ENCODE results near the gene SHROOM4. TPM values are rescaled to one million over a fixed set of nuclear protein-coding genes. Genes with fewer than 3 reads are reported as not detected.

The SHROOM4 gene
- total RNA-seq, 1 experiment from 2014 or later, result 0.13 TPM

DNA sequence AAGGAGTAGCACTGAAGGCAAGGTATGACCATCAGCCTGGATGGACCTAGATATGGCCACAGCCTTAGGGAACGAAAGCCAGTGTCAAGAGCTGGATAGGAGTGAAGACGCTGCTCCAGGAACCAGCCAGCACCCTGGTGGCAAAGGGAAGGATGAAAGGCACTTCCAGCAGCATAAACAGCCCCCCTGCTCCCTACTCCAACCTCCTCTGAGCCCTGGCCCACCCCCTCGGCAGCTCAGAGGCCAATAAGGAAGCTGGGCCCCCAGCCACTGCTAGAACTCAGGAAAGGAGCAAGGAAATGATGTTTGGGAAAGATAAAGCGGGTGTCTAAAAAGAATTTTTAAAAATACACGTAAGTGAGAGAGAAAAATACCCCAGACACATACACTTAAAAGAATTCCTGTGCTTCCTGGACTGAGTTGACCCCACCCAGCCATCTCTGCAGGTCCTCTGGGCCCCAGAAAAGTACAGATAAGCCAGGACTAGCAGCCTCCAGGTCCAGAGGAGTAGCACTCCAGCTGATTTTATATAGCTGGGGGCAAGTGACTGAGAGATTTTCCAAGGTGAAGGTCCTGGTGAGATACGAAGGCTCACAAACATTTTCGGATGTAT lies 170.4 kb downstream of the SHROOM4 start:
- H3K4me3 ChIP-seq (ENCODE audit: low read depth in 2 of 2, low read length in 2 of 2), result no peak overlapping the region
- ChIA-PET POLR2A (no interaction called here), CTCF (no interaction called here)
- no peak for ATAC-seq
- TF ChIP-seq, protein P1, sequence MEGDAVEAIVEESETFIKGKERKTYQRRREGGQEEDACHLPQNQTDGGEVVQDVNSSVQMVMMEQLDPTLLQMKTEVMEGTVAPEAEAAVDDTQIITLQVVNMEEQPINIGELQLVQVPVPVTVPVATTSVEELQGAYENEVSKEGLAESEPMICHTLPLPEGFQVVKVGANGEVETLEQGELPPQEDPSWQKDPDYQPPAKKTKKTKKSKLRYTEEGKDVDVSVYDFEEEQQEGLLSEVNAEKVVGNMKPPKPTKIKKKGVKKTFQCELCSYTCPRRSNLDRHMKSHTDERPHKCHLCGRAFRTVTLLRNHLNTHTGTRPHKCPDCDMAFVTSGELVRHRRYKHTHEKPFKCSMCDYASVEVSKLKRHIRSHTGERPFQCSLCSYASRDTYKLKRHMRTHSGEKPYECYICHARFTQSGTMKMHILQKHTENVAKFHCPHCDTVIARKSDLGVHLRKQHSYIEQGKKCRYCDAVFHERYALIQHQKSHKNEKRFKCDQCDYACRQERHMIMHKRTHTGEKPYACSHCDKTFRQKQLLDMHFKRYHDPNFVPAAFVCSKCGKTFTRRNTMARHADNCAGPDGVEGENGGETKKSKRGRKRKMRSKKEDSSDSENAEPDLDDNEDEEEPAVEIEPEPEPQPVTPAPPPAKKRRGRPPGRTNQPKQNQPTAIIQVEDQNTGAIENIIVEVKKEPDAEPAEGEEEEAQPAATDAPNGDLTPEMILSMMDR (IDR thresholded peaks at IDR 0.05), result no peak
- TF ChIP-seq TCF7L2 (IDR thresholded peaks at IDR 0.05; ENCODE audit: low read depth, low read length) (no peak), POLR2AphosphoS5 (IDR thresholded peaks at IDR 0.05; ENCODE audit: low read depth, low read length) (no peak), SIN3A (IDR thresholded peaks at IDR 0.05; ENCODE audit: borderline replicate concordance, insufficient read depth, low read depth, low read length) (no peak)
- TF ChIP-seq, protein P2, sequence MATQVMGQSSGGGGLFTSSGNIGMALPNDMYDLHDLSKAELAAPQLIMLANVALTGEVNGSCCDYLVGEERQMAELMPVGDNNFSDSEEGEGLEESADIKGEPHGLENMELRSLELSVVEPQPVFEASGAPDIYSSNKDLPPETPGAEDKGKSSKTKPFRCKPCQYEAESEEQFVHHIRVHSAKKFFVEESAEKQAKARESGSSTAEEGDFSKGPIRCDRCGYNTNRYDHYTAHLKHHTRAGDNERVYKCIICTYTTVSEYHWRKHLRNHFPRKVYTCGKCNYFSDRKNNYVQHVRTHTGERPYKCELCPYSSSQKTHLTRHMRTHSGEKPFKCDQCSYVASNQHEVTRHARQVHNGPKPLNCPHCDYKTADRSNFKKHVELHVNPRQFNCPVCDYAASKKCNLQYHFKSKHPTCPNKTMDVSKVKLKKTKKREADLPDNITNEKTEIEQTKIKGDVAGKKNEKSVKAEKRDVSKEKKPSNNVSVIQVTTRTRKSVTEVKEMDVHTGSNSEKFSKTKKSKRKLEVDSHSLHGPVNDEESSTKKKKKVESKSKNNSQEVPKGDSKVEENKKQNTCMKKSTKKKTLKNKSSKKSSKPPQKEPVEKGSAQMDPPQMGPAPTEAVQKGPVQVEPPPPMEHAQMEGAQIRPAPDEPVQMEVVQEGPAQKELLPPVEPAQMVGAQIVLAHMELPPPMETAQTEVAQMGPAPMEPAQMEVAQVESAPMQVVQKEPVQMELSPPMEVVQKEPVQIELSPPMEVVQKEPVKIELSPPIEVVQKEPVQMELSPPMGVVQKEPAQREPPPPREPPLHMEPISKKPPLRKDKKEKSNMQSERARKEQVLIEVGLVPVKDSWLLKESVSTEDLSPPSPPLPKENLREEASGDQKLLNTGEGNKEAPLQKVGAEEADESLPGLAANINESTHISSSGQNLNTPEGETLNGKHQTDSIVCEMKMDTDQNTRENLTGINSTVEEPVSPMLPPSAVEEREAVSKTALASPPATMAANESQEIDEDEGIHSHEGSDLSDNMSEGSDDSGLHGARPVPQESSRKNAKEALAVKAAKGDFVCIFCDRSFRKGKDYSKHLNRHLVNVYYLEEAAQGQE (IDR thresholded peaks at IDR 0.05; ENCODE audit: insufficient read depth in 1 of 2, low read depth in 2 of 2, low read length in 1 of 2), result no peak
- no TSS peak for BruUV-seq (replicated peaks)
- intact Hi-C loops (cut with micrococcal nuclease; ENCODE audit: unreplicated experiment), result no loop called here
- no peak for DNase-seq (ENCODE audit: low read depth, low spot score)
- no peak overlapping the region for H3K27ac ChIP-seq (ENCODE audit: low read length)
- H3K27me3 ChIP-seq (ENCODE audit: control insufficient read depth, insufficient read depth, low read length), result no peaks in the 10 kb centered on the region
- no peaks in the 10 kb centered on the region for H3K9me3 ChIP-seq (ENCODE audit: control insufficient read depth, insufficient read depth, low read depth, low read length)
- in situ Hi-C loops (cut with HindIII; ENCODE audit: low pct_unique_long_range_greater_than_20kb, low sequenced_read_pairs), result no loop called here
- no peaks in the 10 kb centered on the region for H3K36me3 ChIP-seq (ENCODE audit: control insufficient read depth, insufficient read depth, low read length)
- no peaks in the 10 kb centered on the region for H3K4me1 ChIP-seq (ENCODE audit: control insufficient read depth, insufficient read depth, low read length)

DNA sequence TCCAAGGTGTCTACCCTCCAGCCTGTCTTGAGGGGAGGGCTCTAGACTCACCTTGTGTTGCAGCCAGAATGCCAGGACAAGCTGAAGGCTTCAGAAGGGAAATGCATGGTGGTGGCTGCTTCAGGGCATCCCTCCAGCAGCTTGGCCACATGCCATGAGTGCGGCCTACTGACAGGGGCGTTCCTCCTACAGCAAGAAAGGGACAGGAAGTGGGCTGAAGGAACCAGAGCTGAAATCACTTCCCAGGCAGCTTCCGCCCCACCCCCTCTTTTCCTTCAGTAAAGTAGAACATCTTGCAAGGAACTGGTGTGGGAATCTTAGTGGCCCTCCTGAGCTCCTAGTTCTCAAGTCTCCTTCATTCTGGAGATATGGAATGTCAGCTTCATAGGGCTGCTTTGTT lies 175.9 kb downstream of the SHROOM4 start:
- H3K4me1 ChIP-seq (ENCODE audit: control insufficient read depth, insufficient read depth, low read length), result no peaks in the 10 kb centered on the region
- ChIA-PET CTCF (no interaction called here), POLR2A (interaction anchor here (0.6 kb wide), 1 partner anchor 1466 kb away, joined by 3 read pairs; no protein-coding TSS in a partner anchor)
- no peak for ATAC-seq
- no peaks in the 10 kb centered on the region for H3K36me3 ChIP-seq (ENCODE audit: control insufficient read depth, insufficient read depth, low read length)
- no peaks in the 10 kb centered on the region for H3K27me3 ChIP-seq (ENCODE audit: control insufficient read depth, insufficient read depth, low read length)
- no peak overlapping the region for H3K27ac ChIP-seq (ENCODE audit: low read length)
- no peak for TF ChIP-seq SIN3A (IDR thresholded peaks at IDR 0.05; ENCODE audit: borderline replicate concordance, insufficient read depth, low read depth, low read length)
- TF ChIP-seq POLR2AphosphoS5 (IDR thresholded peaks at IDR 0.05; ENCODE audit: low read depth, low read length), result no peak
- no peak for TF ChIP-seq TCF7L2 (IDR thresholded peaks at IDR 0.05; ENCODE audit: low read depth, low read length)
- TF ChIP-seq, protein P1 (IDR thresholded peaks at IDR 0.05), result no peak
- TF ChIP-seq, protein P2 (IDR thresholded peaks at IDR 0.05; ENCODE audit: insufficient read depth in 1 of 2, low read depth in 2 of 2, low read length in 1 of 2), result no peak
- DNase-seq (ENCODE audit: low read depth, low spot score), result no peak
- in situ Hi-C loops (cut with HindIII; ENCODE audit: low pct_unique_long_range_greater_than_20kb, low sequenced_read_pairs), result no loop called here
- intact Hi-C loops (cut with micrococcal nuclease; ENCODE audit: unreplicated experiment), result no loop called here
- BruUV-seq (replicated peaks), result no TSS peak
- no peak overlapping the region for H3K4me3 ChIP-seq (ENCODE audit: low read depth in 2 of 2, low read length in 2 of 2)
- no peaks in the 10 kb centered on the region for H3K9me3 ChIP-seq (ENCODE audit: control insufficient read depth, insufficient read depth, low read depth, low read length)

Data from Panc1 (cell line).